H9 (cell line): ENCODE measurements around the gene TRERF1. TPM values are rescaled to one million over a fixed set of nuclear protein-coding genes. Genes with fewer than 3 reads are reported as not detected.

Experiments used
- DNase-seq: peaks from one replicate; pipeline ENCODE4 v3.0.0-alpha.2; 2017
- H2AFZ ChIP-seq: one replicate; pipeline ENCODE4 v1.6.1; 2013; ENCODE audit warnings: mild to moderate bottlenecking, low read length, control low read depth, moderate library complexity
- H2AK5ac ChIP-seq: 2 replicates; pipeline ENCODE4 v1.6.1; 2013; ENCODE audit warnings: low read length, control low read depth, mixed read lengths; ENCODE audit not compliant: insufficient read length
- H2BK120ac ChIP-seq: one replicate; pipeline ENCODE4 v1.6.1; 2013; ENCODE audit warnings: low read depth, mild to moderate bottlenecking, low read length, control low read depth, inconsistent platforms; ENCODE audit not compliant: poor library complexity, severe bottlenecking
- H2BK12ac ChIP-seq: 2 replicates; pipeline ENCODE4 v1.6.1; 2013; ENCODE audit warnings: low read length, control low read depth, mixed read lengths, low read depth; ENCODE audit not compliant: insufficient read length
- H2BK15ac ChIP-seq: 2 replicates; pipeline ENCODE4 v1.6.1; 2013; ENCODE audit warnings: low read depth, low read length, control low read depth
- H2BK20ac ChIP-seq: one replicate; pipeline ENCODE4 v1.6.1; 2013; ENCODE audit warnings: low read depth, mild to moderate bottlenecking, low read length, control low read depth, inconsistent platforms; ENCODE audit not compliant: poor library complexity, severe bottlenecking
- H2BK5ac ChIP-seq: 2 replicates; pipeline ENCODE4 v1.6.1; 2013; ENCODE audit warnings: low read length, control low read depth, mixed read lengths; ENCODE audit not compliant: insufficient read length
- H3K14ac ChIP-seq: 2 replicates; pipeline ENCODE4 v1.6.1; 2013; ENCODE audit warnings: low read length, control low read depth; ENCODE audit not compliant: insufficient read depth
- H3K18ac ChIP-seq: 2 replicates; pipeline ENCODE4 v1.6.1; 2013; ENCODE audit warnings: low read depth, mild to moderate bottlenecking, mixed read lengths, low read length, control low read depth; ENCODE audit not compliant: insufficient read length
- H3K23ac ChIP-seq: 2 replicates; pipeline ENCODE4 v1.6.1; 2013; ENCODE audit warnings: low read length, control low read depth, mixed read lengths, low read depth; ENCODE audit not compliant: insufficient read length
- H3K23me2 ChIP-seq: 2 replicates; pipeline ENCODE4 v1.6.1; 2013; ENCODE audit warnings: low read depth, mild to moderate bottlenecking, mixed read lengths, low read length, control low read depth; ENCODE audit not compliant: insufficient read length, poor library complexity, severe bottlenecking
- H3K27ac ChIP-seq: 2 replicates; pipeline ENCODE4 v1.5.1; 2013; ENCODE audit warnings: low read length, control low read depth, mixed read lengths, low read depth; ENCODE audit not compliant: insufficient read length
- H3K27me3 ChIP-seq: 2 replicates; pipeline ENCODE4 v1.6.1; 2013; ENCODE audit warnings: low read length, control low read depth, inconsistent platforms; ENCODE audit not compliant: insufficient read depth
- H3K4ac ChIP-seq: 2 replicates; pipeline ENCODE4 v1.6.1; 2013; ENCODE audit warnings: low read depth, mild to moderate bottlenecking, control low read depth, inconsistent platforms, low read length, moderate library complexity
- H3K4me1 ChIP-seq: 2 replicates; pipeline ENCODE4 v1.6.1; 2013; ENCODE audit warnings: low read length, control low read depth, inconsistent platforms; ENCODE audit not compliant: insufficient read depth
- H3K4me2 ChIP-seq: 2 replicates; pipeline ENCODE4 v1.6.1; 2013; ENCODE audit warnings: low read length, control low read depth, mixed read lengths; ENCODE audit not compliant: insufficient read length, insufficient read depth
- H3K56ac ChIP-seq: 2 replicates; pipeline ENCODE4 v1.6.1; 2013; ENCODE audit warnings: low read depth, mild to moderate bottlenecking, mixed read lengths, low read length, control low read depth; ENCODE audit not compliant: insufficient read length
- H3K79me1 ChIP-seq: 2 replicates; pipeline ENCODE4 v1.6.1; 2013; ENCODE audit warnings: low read depth, mild to moderate bottlenecking, moderate library complexity, low read length, control low read depth, inconsistent platforms; ENCODE audit not compliant: insufficient read depth, poor library complexity, severe bottlenecking
- H3K79me2 ChIP-seq: 2 replicates; pipeline ENCODE4 v1.6.1; 2013; ENCODE audit warnings: low read length, control low read depth, inconsistent platforms; ENCODE audit not compliant: insufficient read depth
- H3K9ac ChIP-seq: 2 replicates; pipeline ENCODE4 v1.6.1; 2013; ENCODE audit warnings: low read length, control low read depth, mixed read lengths; ENCODE audit not compliant: insufficient read length; ENCODE audit errors: extremely low read depth
- H3K9me3 ChIP-seq: one replicate; pipeline ENCODE4 v1.6.1; 2013; ENCODE audit warnings: low read depth, low read length, inconsistent platforms; ENCODE audit not compliant: control insufficient read depth
- H3T11ph ChIP-seq: one replicate; pipeline ENCODE4 v1.6.1; 2013; ENCODE audit warnings: mild to moderate bottlenecking, low read length, control low read depth, inconsistent platforms
- H4K20me1 ChIP-seq: one replicate; pipeline ENCODE4 v1.6.1; 2013; ENCODE audit not compliant: control insufficient read depth, insufficient read length, insufficient read depth
- H4K5ac ChIP-seq: 2 replicates; pipeline ENCODE4 v1.6.1; 2013; ENCODE audit warnings: low read depth, mild to moderate bottlenecking, mixed read lengths, low read length, control low read depth; ENCODE audit not compliant: insufficient read length
- H4K8ac ChIP-seq: replicated peaks from 2 replicates; pipeline ENCODE4 v1.6.1; 2013; ENCODE audit warnings: low read length, control low read depth, mixed read lengths, low read depth; ENCODE audit not compliant: insufficient read length
- H4K91ac ChIP-seq: 2 replicates; pipeline ENCODE4 v1.6.1; 2013; ENCODE audit warnings: low read depth, mild to moderate bottlenecking, moderate library complexity, mixed read lengths, low read length, control low read depth; ENCODE audit not compliant: insufficient read length
- H3K27ac Mint-ChIP-seq, 3 experiments: 2 replicates in 2 of 3; 3 replicates in 1 of 3; pipeline ENCODE4 v1.8.0; 2020 to 2021; ENCODE audit warnings: mixed read lengths in 3 of 3, mild to moderate bottlenecking in 1 of 3, moderate library complexity in 1 of 3
- H3K27me3 Mint-ChIP-seq: 2 replicates; pipeline ENCODE4 v1.8.0; 2021; ENCODE audit warnings: low read depth, mild to moderate bottlenecking, moderate library complexity, mixed read lengths
- H3K36me3 Mint-ChIP-seq, 3 experiments: 2 replicates in 2 of 3; 3 replicates in 1 of 3; pipeline ENCODE4 v1.8.0; 2020 to 2021; ENCODE audit warnings: low read depth in 3 of 3, mixed read lengths in 3 of 3; ENCODE audit not compliant: insufficient read depth in 1 of 3
- H3K4me1 Mint-ChIP-seq, 2 experiments: 2 replicates each; pipeline ENCODE4 v1.8.0; 2020; ENCODE audit warnings: mixed read lengths in 2 of 2
- H3K4me3 Mint-ChIP-seq, 2 experiments: 2 replicates in 1 of 2; 3 replicates in 1 of 2; pipeline ENCODE4 v1.8.0; 2020 to 2021; ENCODE audit warnings: mild to moderate bottlenecking in 2 of 2, mixed read lengths in 2 of 2, moderate library complexity in 1 of 2
- H3K9me3 Mint-ChIP-seq, 2 experiments: 2 replicates in 1 of 2; 3 replicates in 1 of 2; pipeline ENCODE4 v1.8.0; 2020; ENCODE audit warnings: mild to moderate bottlenecking in 2 of 2, mixed read lengths in 2 of 2, moderate library complexity in 1 of 2
- WGBS: extraction: QIAGEN DNeasy Blood & Tissue Kit; methylation state at CpG from one replicate; pipeline ENCODE4 v1.1.7; 2013; ENCODE audit warnings: missing lambda C conversion rate, low lambda C conversion rate, mixed read lengths; ENCODE audit not compliant: insufficient read length; ENCODE audit errors: extremely low coverage; 5-methylcytosine and 5-hydroxymethylcytosine counted together
- total RNA-seq: library from RNA; stranded (reverse); gene quantifications from 2 replicates; pipeline ENCODE4 v1.2.1, GENCODE V29; 2021
- TF ChIP-seq, protein P1 (sequence below): fragments of 200-600 bp; sonication (generic); conservative IDR thresholded peaks from 3 replicates; pipeline ENCODE4 v1.8.0; 2021; ENCODE audit warnings: antibody characterized with exemption, mild to moderate bottlenecking

TRERF1 gene
- total RNA-seq, 1 experiment from 2014 or later: 19.7 TPM

DNA sequence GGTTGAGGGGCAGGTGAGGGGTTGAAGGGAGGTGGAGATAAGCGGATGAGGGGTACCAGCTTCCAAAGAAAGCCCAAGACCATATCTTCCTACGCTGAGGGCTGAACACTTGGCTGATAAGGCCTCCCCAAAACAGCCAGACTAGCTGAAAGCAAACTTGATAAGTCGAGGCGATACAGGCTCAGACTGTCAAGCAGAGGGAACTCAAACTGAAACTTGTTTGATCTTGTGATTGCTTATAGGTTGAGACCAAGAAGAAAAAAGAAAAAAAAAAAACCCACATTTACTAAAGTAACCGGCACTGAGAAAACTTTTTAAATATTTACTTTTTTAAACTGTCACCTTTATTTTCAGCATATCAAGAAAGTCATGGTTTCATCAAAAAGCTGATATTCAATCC is 73.6 kb downstream of the TRERF1 start:
- H2BK120ac ChIP-seq: no peak overlapping the region
- H3K79me2 ChIP-seq: peaks cover 5% of the 10 kb centered on the region; the same call in 1 of the 2 replicates
- H3K9ac ChIP-seq: no peak overlapping the region
- no peaks in the 10 kb centered on the region for H3K9me3 Mint-ChIP-seq
- H2BK15ac ChIP-seq: no peak overlapping the region
- H3K4ac ChIP-seq: no peak overlapping the region
- H3K23ac ChIP-seq: no peak overlapping the region
- no peak overlapping the region for H2AK5ac ChIP-seq
- peak overlapping the region in 2 of 3 experiments; percentile 22 to 44; a peak in 2 of 7 replicates for H3K27ac Mint-ChIP-seq
- TF ChIP-seq, protein P1, sequence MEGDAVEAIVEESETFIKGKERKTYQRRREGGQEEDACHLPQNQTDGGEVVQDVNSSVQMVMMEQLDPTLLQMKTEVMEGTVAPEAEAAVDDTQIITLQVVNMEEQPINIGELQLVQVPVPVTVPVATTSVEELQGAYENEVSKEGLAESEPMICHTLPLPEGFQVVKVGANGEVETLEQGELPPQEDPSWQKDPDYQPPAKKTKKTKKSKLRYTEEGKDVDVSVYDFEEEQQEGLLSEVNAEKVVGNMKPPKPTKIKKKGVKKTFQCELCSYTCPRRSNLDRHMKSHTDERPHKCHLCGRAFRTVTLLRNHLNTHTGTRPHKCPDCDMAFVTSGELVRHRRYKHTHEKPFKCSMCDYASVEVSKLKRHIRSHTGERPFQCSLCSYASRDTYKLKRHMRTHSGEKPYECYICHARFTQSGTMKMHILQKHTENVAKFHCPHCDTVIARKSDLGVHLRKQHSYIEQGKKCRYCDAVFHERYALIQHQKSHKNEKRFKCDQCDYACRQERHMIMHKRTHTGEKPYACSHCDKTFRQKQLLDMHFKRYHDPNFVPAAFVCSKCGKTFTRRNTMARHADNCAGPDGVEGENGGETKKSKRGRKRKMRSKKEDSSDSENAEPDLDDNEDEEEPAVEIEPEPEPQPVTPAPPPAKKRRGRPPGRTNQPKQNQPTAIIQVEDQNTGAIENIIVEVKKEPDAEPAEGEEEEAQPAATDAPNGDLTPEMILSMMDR: no peak
- H3K23me2 ChIP-seq: no peaks in the 10 kb centered on the region
- H3K56ac ChIP-seq: no peak overlapping the region
- H3K18ac ChIP-seq: no peak overlapping the region
- no peak overlapping the region for H3K14ac ChIP-seq
- no peak overlapping the region for H4K5ac ChIP-seq
- H4K8ac ChIP-seq: no peak overlapping the region
- no peaks in the 10 kb centered on the region for H3K27me3 ChIP-seq
- H2BK12ac ChIP-seq: no peak overlapping the region
- no CpG with 5 or more reads among the region's 5 CpGs for WGBS
- H3K36me3 Mint-ChIP-seq: peaks cover 0 to 5% (median 4%) of the 10 kb centered on the region in 3 experiments; a peak in 6 of 7 replicates
- H4K20me1 ChIP-seq: no peaks in the 10 kb centered on the region
- H2BK5ac ChIP-seq: no peak overlapping the region
- no peak overlapping the region for H2BK20ac ChIP-seq
- no peaks in the 10 kb centered on the region; the same call in 1 of the 2 replicates for H3K4me1 ChIP-seq
- H3K4me2 ChIP-seq: no peak overlapping the region
- H3K27me3 Mint-ChIP-seq: no peaks in the 10 kb centered on the region
- no peak overlapping the region for H2AFZ ChIP-seq
- no peaks in the 10 kb centered on the region for H3K9me3 ChIP-seq
- no peak overlapping the region for H3K27ac ChIP-seq
- no peak overlapping the region for H4K91ac ChIP-seq
- H3K4me3 Mint-ChIP-seq: no peak overlapping the region
- peaks cover 19% of the 10 kb centered on the region for H3K79me1 ChIP-seq
- H3K4me1 Mint-ChIP-seq: peaks cover 3 to 8% of the 10 kb centered on the region in 2 experiments
- no peak for DNase-seq
- no peak overlapping the region for H3T11ph ChIP-seq
